ENCODE data around the gene NAV1.
"Not testable (repeated sequence)": the region's sequence is repeated elsewhere in the genome, so short reads cannot be mapped to it uniquely, and the experiment has no call there.

- not testable (repeated sequence) for TF ChIP-seq POLR2AphosphoS5, POLR2A, SPI1 (IDR thresholded peaks at IDR 0.05; ENCODE audit: low read depth, low read length)
Observed at GRCh38 chr1:201549522-201549921, 10.6 kb downstream of the NAV1 start.

Data from GM12891 (cell line).